Measurements from ENCODE around the gene YTHDF1.

DNA sequence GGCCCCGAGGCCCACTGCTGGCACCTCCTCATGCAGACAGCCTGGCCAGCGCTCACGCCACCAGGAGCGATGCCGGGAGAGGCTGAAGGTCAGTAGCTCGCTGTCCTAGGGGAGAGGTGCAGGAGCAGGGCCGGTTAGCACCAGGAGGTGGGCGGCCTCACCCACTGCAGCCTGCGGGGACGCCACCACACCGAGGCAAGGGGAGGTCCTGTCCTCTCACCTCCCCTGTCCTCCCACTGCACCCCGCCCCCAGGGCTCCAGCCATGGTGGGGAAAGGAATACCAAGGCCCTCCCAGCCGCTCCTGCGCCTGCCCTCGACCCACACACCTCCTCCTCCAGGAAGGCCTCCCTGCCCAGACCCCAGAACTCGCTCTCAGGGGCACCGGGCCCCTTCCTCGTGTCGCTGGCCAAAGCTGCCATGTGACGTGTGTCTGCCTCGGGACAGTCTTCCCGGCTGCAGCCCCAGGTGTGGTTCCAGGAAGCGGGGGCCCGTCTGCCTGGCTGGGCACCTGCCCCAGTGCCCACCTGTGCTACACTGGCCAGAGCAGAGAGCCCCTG, 31.8 kb upstream of the YTHDF1 start:
- TF ChIP-seq CTCF (IDR thresholded peaks at IDR 0.05) (no peak), POLR2A (IDR thresholded peaks at IDR 0.05; ENCODE audit: low read length) (no peak), NR3C1 (IDR thresholded peaks at IDR 0.05) (no peak), RNF2 (IDR thresholded peaks at IDR 0.05; ENCODE audit: borderline replicate concordance, low read depth) (no peak), EP300 (IDR thresholded peaks at IDR 0.05) (no peak), RCOR1 (IDR thresholded peaks at IDR 0.05; ENCODE audit: low read depth, low read length) (no peak)
